ENCODE data around the gene CNN2.
A peak's percentile ranks its signal among the peaks of the same experiment; 100 is the strongest.

Gene CNN2

GRCh38 chr19:1032264-1032867 lies 6.0 kb downstream of the CNN2 start:
- no peak for DNase-seq

- no peak for DNase-seq
Measured at GRCh38 chr19:1035998-1036621, 9.7 kb downstream of the CNN2 start.

- no peak for DNase-seq
Measured at GRCh38 chr19:1037621-1038064, 11.2 kb downstream of the CNN2 start.

GRCh38 chr19:1038978-1039645 lies 12.7 kb downstream of the CNN2 start:
- DNase-seq: no peak

- peak; percentile 98 to 99 for DNase-seq
Measured at GRCh38 chr19:1039646-1040475, 13.5 kb downstream of the CNN2 start, which contains the start of gene ABCA7. Gene ABCA7, plus strand, starts transcription at chr19:1040107. Its CDS starts 1,255 bp downstream, at chr19:1041362.

- peak; percentile 88 to 90 for DNase-seq
Measured at GRCh38 chr19:1040476-1041271, 14.3 kb downstream of the CNN2 start.

- no peak for DNase-seq
Measured at GRCh38 chr19:1041272-1041834, 14.9 kb downstream of the CNN2 start.

- DNase-seq: no peak
Measured at GRCh38 chr19:1041835-1042685, 15.7 kb downstream of the CNN2 start.

- DNase-seq: no peak
Measured at GRCh38 chr19:1042689-1043511, 16.5 kb downstream of the CNN2 start.

- DNase-seq: no peak
Measured at GRCh38 chr19:1045247-1045603, 18.8 kb downstream of the CNN2 start.

- no peak for DNase-seq
Measured at GRCh38 chr19:1046117-1046626, 19.8 kb downstream of the CNN2 start.

- no peak for DNase-seq
Measured at GRCh38 chr19:1046836-1047695, 20.7 kb downstream of the CNN2 start.

GRCh38 chr19:1047696-1048147 lies 21.3 kb downstream of the CNN2 start:
- DNase-seq: no peak

- DNase-seq: no peak
Measured at GRCh38 chr19:1049106-1049505, 22.7 kb downstream of the CNN2 start.

- no peak for DNase-seq
Measured at GRCh38 chr19:1049800-1050199, 23.4 kb downstream of the CNN2 start.

- no peak for DNase-seq
Measured at GRCh38 chr19:1050989-1051788, 24.8 kb downstream of the CNN2 start.

GRCh38 chr19:1051791-1052190 lies 25.4 kb downstream of the CNN2 start:
- DNase-seq: no peak
